Smooth muscle cell (in vitro differentiated cells): ENCODE results near the gene ITPR2. TPM values are rescaled to one million over a fixed set of nuclear protein-coding genes. Genes with fewer than 3 reads are reported as not detected.

Experiments
- DNase-seq: peaks from one replicate; lab custom pipeline; 2025; ENCODE audit not compliant: unreplicated experiment; lab: John Stamatoyannopoulos, UW
- H2AFZ ChIP-seq: fragments of 200-600 bp; sonication (generic); 2 replicates; pipeline ENCODE4 v1.6.0; 2016; ENCODE audit warnings: antibody characterized with exemption, low read depth, mild to moderate bottlenecking
- H3F3A ChIP-seq: fragments of 200-600 bp; sonication (generic); 2 replicates; pipeline ENCODE4 v1.6.0; 2017; ENCODE audit warnings: antibody characterized with exemption, low read depth
- H3K27ac ChIP-seq: fragments of 200-600 bp; sonication (generic); 2 replicates; pipeline ENCODE4 v1.5.1; 2016; ENCODE audit warnings: low read depth, mild to moderate bottlenecking
- H3K27me3 ChIP-seq: fragments of 200-600 bp; sonication (generic); 2 replicates; pipeline ENCODE4 v1.6.1; 2016; ENCODE audit warnings: low read depth, mild to moderate bottlenecking
- H3K36me3 ChIP-seq: fragments of 200-600 bp; sonication (generic); 2 replicates; pipeline ENCODE4 v1.5.1; 2016; ENCODE audit warnings: low read depth
- H3K4me1 ChIP-seq: fragments of 200-600 bp; sonication (generic); 2 replicates; pipeline ENCODE4 v1.5.1; 2016; ENCODE audit warnings: low read depth
- H3K4me2 ChIP-seq: fragments of 200-600 bp; sonication (generic); 2 replicates; pipeline ENCODE4 v1.6.0; 2016; ENCODE audit warnings: mild to moderate bottlenecking
- H3K4me3 ChIP-seq: fragments of 200-600 bp; sonication (generic); 2 replicates; pipeline ENCODE4 v1.5.1; 2016; ENCODE audit warnings: mild to moderate bottlenecking
- H3K79me2 ChIP-seq: fragments of 200-600 bp; sonication (generic); 2 replicates; pipeline ENCODE4 v1.6.0; 2016; ENCODE audit warnings: low read depth, mild to moderate bottlenecking
- H3K9ac ChIP-seq: fragments of 200-600 bp; sonication (generic); 2 replicates; pipeline ENCODE4 v1.6.0; 2016; ENCODE audit warnings: low read depth
- H3K9me3 ChIP-seq: fragments of 200-600 bp; sonication (generic); replicated peaks from 2 replicates; pipeline ENCODE4 v1.5.1; 2016; ENCODE audit warnings: low read depth
- H4K20me1 ChIP-seq: fragments of 200-600 bp; sonication (generic); 2 replicates; pipeline ENCODE4 v1.6.0; 2016; ENCODE audit warnings: low read depth
- CTCF ChIP-seq: fragments of 200-600 bp; sonication (generic); IDR thresholded peaks from 2 replicates; pipeline ENCODE4 v1.5.1; 2017; ENCODE audit warnings: borderline replicate concordance, mild to moderate bottlenecking, antibody characterized with exemption; ENCODE audit not compliant: insufficient read depth, poor library complexity, severe bottlenecking
- WGBS: methylation state at CpG from one replicate; pipeline ENCODE4 v1.1.7; 2016; ENCODE audit warnings: low lambda C conversion rate; 5-methylcytosine and 5-hydroxymethylcytosine counted together
- polyA plus RNA-seq: library from polyadenylated mRNA; unstranded; fragments of >200 nt; fragmentation: Nextera tagmentation; extraction: Ambion mirVana; gene quantifications from 2 replicates; pipeline ENCODE4 v1.2.1, GENCODE V29; 2016
- total RNA-seq: library from RNA; depleted of rRNA; stranded (reverse); fragments of >200 nt; gene quantifications from 2 replicates; pipeline ENCODE4 v1.2.3, GENCODE V29; 2014

ITPR2 gene
- total and polyA plus RNA-seq, 2 experiments from 2014 or later, result 6.8 to 17.4 TPM

- DNase-seq, result no peak
- 98% methylated on average over 7 of the region's 7 CpGs for WGBS
- no peak overlapping the region for H3K9ac ChIP-seq
- no peak overlapping the region for H3K4me3 ChIP-seq
- H3K27ac ChIP-seq, result no peak overlapping the region
- no peak overlapping the region for H3K4me2 ChIP-seq
- no peak overlapping the region for H2AFZ ChIP-seq
- no peak for TF ChIP-seq CTCF
- no peaks in the 10 kb centered on the region for H3K36me3 ChIP-seq
- H3K9me3 ChIP-seq, result no peaks in the 10 kb centered on the region
- H4K20me1 ChIP-seq, result peaks cover 9% of the 10 kb centered on the region
- H3K27me3 ChIP-seq, result no peaks in the 10 kb centered on the region
- peaks cover 26% of the 10 kb centered on the region for H3K79me2 ChIP-seq
- no peaks in the 10 kb centered on the region for H3K4me1 ChIP-seq
- peaks cover 5% of the 10 kb centered on the region for H3F3A ChIP-seq
These were observed 32.1 kb downstream of the ITPR2 start for GRCh38 chr12:26800858-26801257.

- no peaks in the 10 kb centered on the region for H3K27me3 ChIP-seq
- H3K9me3 ChIP-seq, result no peaks in the 10 kb centered on the region
- no peak overlapping the region for H2AFZ ChIP-seq
- no peak overlapping the region for H3K9ac ChIP-seq
- TF ChIP-seq CTCF, result no peak
- peaks cover 5% of the 10 kb centered on the region for H3F3A ChIP-seq
- H3K4me2 ChIP-seq, result no peak overlapping the region
- H3K79me2 ChIP-seq, result peaks cover 26% of the 10 kb centered on the region
- H3K27ac ChIP-seq, result peak overlapping the region; percentile 22
- no peaks in the 10 kb centered on the region for H3K36me3 ChIP-seq
- no peaks in the 10 kb centered on the region for H3K4me1 ChIP-seq
- DNase-seq, result no peak
- peaks cover 9% of the 10 kb centered on the region for H4K20me1 ChIP-seq
- no peak overlapping the region for H3K4me3 ChIP-seq
These were observed 32.6 kb downstream of the ITPR2 start for GRCh38 chr12:26800347-26800746.

- no peak for TF ChIP-seq CTCF
- H3K27me3 ChIP-seq, result no peaks in the 10 kb centered on the region
- H3K9ac ChIP-seq, result no peak overlapping the region
- no peaks in the 10 kb centered on the region for H3K36me3 ChIP-seq
- DNase-seq, result no peak
- peaks cover 5% of the 10 kb centered on the region for H3F3A ChIP-seq
- H3K79me2 ChIP-seq, result peaks cover 24% of the 10 kb centered on the region
- no peaks in the 10 kb centered on the region for H3K9me3 ChIP-seq
- H3K4me2 ChIP-seq, result peak overlapping the region; percentile 19
- no peak overlapping the region for H2AFZ ChIP-seq
- H3K4me3 ChIP-seq, result no peak overlapping the region
- H4K20me1 ChIP-seq, result peaks cover 9% of the 10 kb centered on the region
- H3K4me1 ChIP-seq, result no peaks in the 10 kb centered on the region
- H3K27ac ChIP-seq, result peak overlapping the region; percentile 22
These were observed 33.3 kb downstream of the ITPR2 start for GRCh38 chr12:26799741-26800140.

- no peaks in the 10 kb centered on the region for H3K36me3 ChIP-seq
- no peak for TF ChIP-seq CTCF
- no peaks in the 10 kb centered on the region for H3K4me1 ChIP-seq
- H3F3A ChIP-seq, result peaks cover 5% of the 10 kb centered on the region
- H3K79me2 ChIP-seq, result peaks cover 31% of the 10 kb centered on the region
- H3K9ac ChIP-seq, result no peak overlapping the region
- no peaks in the 10 kb centered on the region for H3K27me3 ChIP-seq
- H4K20me1 ChIP-seq, result peaks cover 9% of the 10 kb centered on the region
- H3K27ac ChIP-seq, result no peak overlapping the region
- no peak overlapping the region for H3K4me3 ChIP-seq
- no peak for DNase-seq
- H3K9me3 ChIP-seq, result no peaks in the 10 kb centered on the region
- peak overlapping the region; percentile 21 for H3K4me2 ChIP-seq
- no peak overlapping the region for H2AFZ ChIP-seq
These were observed 34.4 kb downstream of the ITPR2 start for GRCh38 chr12:26798640-26799039.
